CD4-positive, alpha-beta T cell (primary cell): ENCODE results near the gene SULF2. TPM values are rescaled to one million over a fixed set of nuclear protein-coding genes. Genes with fewer than 3 reads are reported as not detected.

Source experiments
- ATAC-seq: fragments of 200-7000 bp; cut with Tn5 transposase; one replicate; pipeline ENCODE4 v1.10.0; 2022; ENCODE audit warnings: mild to moderate bottlenecking; ENCODE audit not compliant: poor library complexity
- CTCF ChIA-PET: fragments of 350-600 bp; sonication (Branson Sonifier 250); formaldehyde crosslinking; loops from one replicate; lab custom pipeline; 2021; ENCODE audit warnings: antibody characterized with exemption, inconsistent platforms; lab: Charles Lee
- POLR2A ChIA-PET: fragments of 350-600 bp; sonication (Branson Sonifier 250); formaldehyde crosslinking; loops from one replicate; lab custom pipeline; 2021; ENCODE audit warnings: antibody characterized with exemption, inconsistent platforms; lab: Charles Lee
- DNase-seq, 14 experiments: peaks; one replicate each; pipeline ENCODE4 v3.0.0-alpha.2; 2013 to 2020; ENCODE audit warnings: mixed read lengths in 2 of 14
- H3K27ac ChIP-seq, 2 donors: one replicate each; pipeline versions ENCODE4 v1.5.1 to v1.7.0; 2013; ENCODE audit warnings: low read length in 2 of 2, low read depth in 1 of 2, mild to moderate bottlenecking in 1 of 2
- H3K27me3 ChIP-seq, 2 experiments: 1 replicate in 1 of 2; 2 replicates in 1 of 2; pipeline versions ENCODE4 v1.6.1 to v1.7.0; 2013; ENCODE audit warnings: low read length in 2 of 2, control low read depth in 1 of 2, mild to moderate bottlenecking in 1 of 2, moderate library complexity in 1 of 2; ENCODE audit not compliant: insufficient read depth in 2 of 2, control insufficient read depth in 1 of 2
- H3K36me3 ChIP-seq: one replicate; pipeline ENCODE4 v1.6.1; 2013; ENCODE audit warnings: low read length, control low read depth; ENCODE audit not compliant: insufficient read depth
- H3K4me1 ChIP-seq: one replicate; pipeline ENCODE4 v1.6.1; 2013; ENCODE audit warnings: low read length, control low read depth; ENCODE audit not compliant: insufficient read depth
- H3K4me3 ChIP-seq: one replicate; pipeline ENCODE4 v1.5.1; 2013; ENCODE audit warnings: mild to moderate bottlenecking, low read length, moderate library complexity
- H3K9me3 ChIP-seq, 2 experiments: 1 replicate in 1 of 2; 2 replicates in 1 of 2; pipeline versions ENCODE4 v1.6.1 to v1.7.0; 2013; ENCODE audit warnings: low read length in 2 of 2, mild to moderate bottlenecking in 2 of 2, control low read depth in 1 of 2, moderate library complexity in 1 of 2; ENCODE audit not compliant: control insufficient read depth in 1 of 2, insufficient read depth in 1 of 2
- H3K27ac Mint-ChIP-seq: one replicate; pipeline ENCODE4 v1.8.0; 2020; ENCODE audit warnings: mixed read lengths
- H3K27me3 Mint-ChIP-seq: one replicate; pipeline ENCODE4 v1.8.0; 2021; ENCODE audit warnings: mixed read lengths
- H3K36me3 Mint-ChIP-seq: one replicate; pipeline ENCODE4 v1.8.0; 2021; ENCODE audit warnings: low read depth, mixed read lengths
- H3K4me1 Mint-ChIP-seq: one replicate; pipeline ENCODE4 v1.8.0; 2021; ENCODE audit warnings: low read depth, mixed read lengths
- H3K4me3 Mint-ChIP-seq: one replicate; pipeline ENCODE4 v1.8.0; 2020; ENCODE audit warnings: mild to moderate bottlenecking, mixed read lengths
- H3K9me3 Mint-ChIP-seq: one replicate; pipeline ENCODE4 v1.8.0; 2020; ENCODE audit warnings: mixed read lengths
- intact Hi-C, 2 experiments: fragments of 100-400 bp; cut with DNase I in 1 of 2; cut with micrococcal nuclease in 1 of 2; formaldehyde crosslinking; loops; one replicate each; pipeline versions ENCODE4 v1.15.1 to v1.9.0; 2023 to 2025; cut with DNase I, micrococcal nuclease
- total RNA-seq, 174 experiments: library from RNA in 2 of 174; stranded (reverse) in 2 of 174; gene quantifications; one replicate each; pipeline ENCODE4 v1.2.3 and lab custom pipeline; 2021 to 2026
- TF ChIP-seq, protein P1 (sequence below): fragments of 200-600 bp; IDR thresholded peaks from one replicate; pipeline ENCODE4 v1.8.0; 2022; ENCODE audit warnings: antibody characterized with exemption, mild to moderate bottlenecking

The SULF2 gene
- total RNA-seq, 2 experiments from 2014 or later: 1.5 to 2.8 TPM

DNA sequence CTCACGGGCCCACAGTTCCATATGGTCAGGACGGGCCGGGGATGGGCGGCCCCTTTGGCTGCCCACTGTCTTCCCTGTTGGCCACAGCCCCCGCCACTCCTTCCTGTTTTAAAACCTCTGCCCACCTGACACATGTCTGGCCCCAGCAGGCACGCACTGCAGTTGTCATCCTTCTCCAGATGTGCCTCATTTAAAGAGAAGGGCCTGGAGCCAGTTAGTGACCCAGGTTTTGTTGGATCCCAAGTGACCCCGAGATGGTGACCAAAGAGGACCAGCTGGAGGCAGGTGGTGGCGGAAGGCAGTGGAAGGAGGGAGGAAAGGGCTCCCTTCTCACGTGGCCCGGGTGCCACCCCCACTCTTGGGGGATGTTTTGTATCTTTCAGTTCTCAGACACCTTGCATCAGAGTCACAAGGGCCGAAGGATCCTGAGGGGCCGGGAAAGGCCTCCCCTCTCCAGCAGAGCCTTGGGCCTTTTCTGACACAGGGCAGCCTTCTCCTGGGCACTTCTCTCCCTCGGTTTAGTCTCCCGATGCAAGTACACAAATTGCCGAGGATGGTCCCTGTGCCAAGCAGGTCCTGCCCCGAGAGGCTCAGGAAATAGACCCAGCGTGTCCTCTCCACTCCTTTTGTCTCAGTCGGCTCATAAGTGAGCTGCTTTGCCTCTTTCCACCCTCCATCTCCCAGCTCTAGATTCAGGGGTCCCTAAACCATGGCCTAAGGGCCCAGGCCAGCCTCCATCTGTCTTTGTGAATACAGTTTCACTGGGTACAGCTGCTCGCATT lies 117.6 kb downstream of the SULF2 start:
- H3K36me3 ChIP-seq: no peaks in the 10 kb centered on the region
- ATAC-seq: no peak
- ChIA-PET CTCF (no interaction called here), POLR2A (no interaction called here)
- H3K9me3 ChIP-seq: no peaks in the 10 kb centered on the region
- no peak for DNase-seq
- Mint-ChIP-seq H3K4me3 (no peak overlapping the region), H3K36me3 (peaks cover 3% of the 10 kb centered on the region), H3K27me3 (no peaks in the 10 kb centered on the region), H3K4me1 (no peaks in the 10 kb centered on the region), H3K9me3 (no peaks in the 10 kb centered on the region), H3K27ac (no peak overlapping the region)
- intact Hi-C loops: no loop called here
- no peaks in the 10 kb centered on the region for H3K27me3 ChIP-seq
- TF ChIP-seq, protein P1, sequence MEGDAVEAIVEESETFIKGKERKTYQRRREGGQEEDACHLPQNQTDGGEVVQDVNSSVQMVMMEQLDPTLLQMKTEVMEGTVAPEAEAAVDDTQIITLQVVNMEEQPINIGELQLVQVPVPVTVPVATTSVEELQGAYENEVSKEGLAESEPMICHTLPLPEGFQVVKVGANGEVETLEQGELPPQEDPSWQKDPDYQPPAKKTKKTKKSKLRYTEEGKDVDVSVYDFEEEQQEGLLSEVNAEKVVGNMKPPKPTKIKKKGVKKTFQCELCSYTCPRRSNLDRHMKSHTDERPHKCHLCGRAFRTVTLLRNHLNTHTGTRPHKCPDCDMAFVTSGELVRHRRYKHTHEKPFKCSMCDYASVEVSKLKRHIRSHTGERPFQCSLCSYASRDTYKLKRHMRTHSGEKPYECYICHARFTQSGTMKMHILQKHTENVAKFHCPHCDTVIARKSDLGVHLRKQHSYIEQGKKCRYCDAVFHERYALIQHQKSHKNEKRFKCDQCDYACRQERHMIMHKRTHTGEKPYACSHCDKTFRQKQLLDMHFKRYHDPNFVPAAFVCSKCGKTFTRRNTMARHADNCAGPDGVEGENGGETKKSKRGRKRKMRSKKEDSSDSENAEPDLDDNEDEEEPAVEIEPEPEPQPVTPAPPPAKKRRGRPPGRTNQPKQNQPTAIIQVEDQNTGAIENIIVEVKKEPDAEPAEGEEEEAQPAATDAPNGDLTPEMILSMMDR: no peak
- no peak overlapping the region for H3K27ac ChIP-seq
- peaks cover 8% of the 10 kb centered on the region for H3K4me1 ChIP-seq
- no peak overlapping the region for H3K4me3 ChIP-seq

DNA sequence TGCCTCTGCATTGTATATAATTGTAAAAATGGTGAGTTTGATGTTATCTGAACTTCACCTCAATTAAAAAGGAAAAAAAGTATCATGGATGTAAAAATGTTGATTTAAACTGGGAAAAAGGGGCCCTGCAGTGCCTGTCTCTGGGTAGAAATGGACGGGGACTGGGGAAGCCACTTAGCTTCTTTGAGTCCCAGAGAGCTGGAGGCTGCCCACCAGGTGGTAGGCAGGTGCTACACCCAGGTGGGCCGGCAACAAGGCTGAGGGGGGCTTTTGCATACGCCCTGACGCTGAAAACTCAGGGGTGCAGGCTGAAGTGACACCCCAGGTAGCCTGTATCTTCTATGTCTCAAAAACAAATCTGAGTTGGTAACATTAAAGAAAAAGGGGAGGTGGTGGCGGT lies 118.2 kb downstream of the SULF2 start:
- no peak overlapping the region for H3K4me3 Mint-ChIP-seq
- peaks cover 4% of the 10 kb centered on the region for H3K36me3 ChIP-seq
- peaks cover 3% of the 10 kb centered on the region for H3K36me3 Mint-ChIP-seq
- no peaks in the 10 kb centered on the region for H3K9me3 ChIP-seq
- no peaks in the 10 kb centered on the region for H3K4me1 Mint-ChIP-seq
- no peak for ATAC-seq
- no peak for DNase-seq
- no peaks in the 10 kb centered on the region for H3K9me3 Mint-ChIP-seq
- H3K27me3 ChIP-seq: no peaks in the 10 kb centered on the region
- no peaks in the 10 kb centered on the region for H3K27me3 Mint-ChIP-seq
- peaks cover 8% of the 10 kb centered on the region for H3K4me1 ChIP-seq
- ChIA-PET POLR2A (no interaction called here), CTCF (no interaction called here)
- H3K27ac Mint-ChIP-seq: no peak overlapping the region
- no peak overlapping the region for H3K4me3 ChIP-seq
- H3K27ac ChIP-seq: no peak overlapping the region
- TF ChIP-seq, protein P1: no peak
- intact Hi-C loops: no loop called here

- Histone ChIP-seq H3K9me3 (no peaks in the 10 kb centered on the region), H3K36me3 (peaks cover 11% of the 10 kb centered on the region), H3K4me1 (peaks cover 8% of the 10 kb centered on the region), H3K4me3 (no peak overlapping the region), H3K27ac (no peak overlapping the region), H3K27me3 (no peaks in the 10 kb centered on the region)
- CTCF ChIA-PET: no interaction called here
- H3K27me3 Mint-ChIP-seq: no peaks in the 10 kb centered on the region
- ATAC-seq (no peak), DNase-seq (no peak)
- no peak overlapping the region for H3K4me3 Mint-ChIP-seq
- no peaks in the 10 kb centered on the region for H3K4me1 Mint-ChIP-seq
- H3K9me3 Mint-ChIP-seq: no peaks in the 10 kb centered on the region
- peaks cover 3% of the 10 kb centered on the region for H3K36me3 Mint-ChIP-seq
- POLR2A ChIA-PET: no interaction called here
- TF ChIP-seq, protein P1: no peak
- H3K27ac Mint-ChIP-seq: no peak overlapping the region
- intact Hi-C loops: no loop called here
Measured at GRCh38 chr20:47666304-47666703, 119.0 kb downstream of the SULF2 start.
